ENCODE data around the gene TMED8.

DNA sequence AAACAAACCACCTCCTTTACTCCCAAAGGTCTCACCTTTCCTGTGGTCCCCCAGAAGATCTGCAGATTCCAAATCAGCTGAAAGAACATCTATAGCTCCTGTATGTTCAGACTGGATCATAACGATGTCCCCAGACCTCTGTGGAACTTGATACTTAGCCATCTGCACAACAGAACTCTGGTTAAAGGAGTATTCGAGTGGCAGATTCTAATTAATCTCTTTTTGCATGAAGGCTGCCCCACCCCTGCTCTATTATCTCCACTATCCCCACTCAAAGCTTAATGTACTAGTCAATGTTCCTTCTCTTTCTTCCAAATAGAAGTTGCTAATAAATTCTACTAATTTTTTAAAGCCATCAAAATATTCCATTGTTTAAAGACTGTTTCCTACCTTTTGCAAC is 33.2 kb downstream of the TMED8 start:
- TF ChIP-seq CTCF (IDR thresholded peaks at IDR 0.05) (no peak), EZH2 (IDR thresholded peaks at IDR 0.05; ENCODE audit: borderline replicate concordance, insufficient read depth, low read depth, low read length, poor library complexity, severe bottlenecking) (no peak)

Measured in B cell (primary cell).